Pons (tissue), 1 donor: Measurements from ENCODE around the gene SOBP.
A peak's percentile ranks its signal among the peaks of the same experiment; 100 is the strongest.
"Not testable (repeated sequence)": the region's sequence is repeated elsewhere in the genome, so short reads cannot be mapped to it uniquely, and the experiment has no call there.

ENCODE experiments used
- DNase-seq: peaks from one replicate; pipeline ENCODE4 v3.0.0-alpha.2; 2016; ENCODE audit warnings: low spot score

Gene SOBP

DNA sequence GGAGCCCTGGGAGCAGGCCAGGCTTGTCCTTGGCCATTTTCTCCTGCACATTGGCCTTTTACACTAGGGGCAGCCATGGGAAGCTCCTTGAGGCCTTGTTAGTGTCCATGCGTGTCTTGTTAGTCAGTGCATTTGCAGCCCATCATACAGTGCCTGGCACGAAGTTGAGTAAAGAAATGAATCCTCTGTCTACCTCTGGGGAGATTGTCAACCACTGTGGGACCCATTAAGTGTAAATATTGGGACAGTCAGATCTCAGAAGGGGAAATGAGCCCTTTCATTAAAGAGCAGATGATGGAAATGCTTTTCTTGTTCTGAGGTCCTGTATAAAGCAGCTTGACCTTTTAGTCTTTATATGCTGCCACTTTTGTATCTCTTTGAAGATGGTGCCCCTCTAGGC lies 33.9 kb downstream of the SOBP start:
- no peak for DNase-seq

DNA sequence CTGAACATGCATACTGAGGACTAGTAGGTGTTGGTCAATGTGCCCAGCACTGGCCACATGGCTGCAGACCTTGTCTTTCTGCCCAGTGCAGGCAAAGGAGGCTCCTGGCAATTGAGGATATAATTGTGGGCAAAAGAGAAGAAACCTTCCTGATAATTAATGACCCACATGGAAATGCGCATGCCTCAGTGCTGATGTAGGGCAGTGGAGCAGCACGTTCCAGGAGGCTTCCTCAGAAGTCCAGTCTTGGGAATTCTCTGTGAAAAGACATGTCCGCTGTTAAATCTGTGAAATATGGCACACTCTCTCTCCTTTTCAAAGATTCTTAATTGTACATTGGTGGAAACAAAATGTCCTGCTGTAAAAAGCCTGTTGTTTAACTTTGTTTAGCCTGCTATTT lies 34.7 kb downstream of the SOBP start:
- DNase-seq = no peak

DNA sequence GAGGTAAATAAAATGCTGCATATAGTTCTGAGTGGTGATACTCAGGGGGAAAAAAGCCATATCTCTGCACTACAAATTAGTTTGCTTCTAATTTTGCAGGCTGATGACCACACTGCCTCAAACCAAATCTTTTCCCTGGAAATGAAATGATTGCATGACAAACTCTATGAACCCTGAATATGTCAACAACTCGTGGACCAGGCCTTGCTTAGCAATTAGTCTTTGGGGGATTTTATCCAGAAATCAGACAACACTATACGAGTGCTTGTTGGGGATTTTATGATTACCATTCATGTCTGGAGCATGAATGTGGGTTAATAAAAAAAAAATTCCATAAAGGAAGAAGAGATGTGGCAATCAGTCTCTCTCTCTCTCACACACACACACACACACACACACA lies 42.0 kb downstream of the SOBP start:
- DNase-seq = no peak

DNA sequence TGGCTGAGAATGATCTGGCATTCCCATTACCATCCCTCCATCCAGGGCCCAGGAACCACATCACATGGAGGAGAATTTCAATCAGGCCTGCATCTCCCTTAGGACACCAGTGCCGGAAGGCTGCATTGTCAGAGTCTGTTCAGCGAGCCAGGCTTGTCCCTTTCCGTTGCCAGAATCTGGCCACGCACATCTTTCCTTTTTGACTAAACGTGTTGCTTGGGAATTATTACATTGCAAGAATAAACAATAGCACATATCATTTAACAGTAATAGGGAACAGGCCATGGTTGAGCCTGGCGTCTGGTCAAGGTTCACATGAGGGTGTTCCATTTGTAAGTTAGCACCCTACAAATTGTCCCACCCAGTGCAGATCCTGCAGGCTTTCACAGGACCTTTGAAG lies 42.8 kb downstream of the SOBP start:
- no peak for DNase-seq

DNA sequence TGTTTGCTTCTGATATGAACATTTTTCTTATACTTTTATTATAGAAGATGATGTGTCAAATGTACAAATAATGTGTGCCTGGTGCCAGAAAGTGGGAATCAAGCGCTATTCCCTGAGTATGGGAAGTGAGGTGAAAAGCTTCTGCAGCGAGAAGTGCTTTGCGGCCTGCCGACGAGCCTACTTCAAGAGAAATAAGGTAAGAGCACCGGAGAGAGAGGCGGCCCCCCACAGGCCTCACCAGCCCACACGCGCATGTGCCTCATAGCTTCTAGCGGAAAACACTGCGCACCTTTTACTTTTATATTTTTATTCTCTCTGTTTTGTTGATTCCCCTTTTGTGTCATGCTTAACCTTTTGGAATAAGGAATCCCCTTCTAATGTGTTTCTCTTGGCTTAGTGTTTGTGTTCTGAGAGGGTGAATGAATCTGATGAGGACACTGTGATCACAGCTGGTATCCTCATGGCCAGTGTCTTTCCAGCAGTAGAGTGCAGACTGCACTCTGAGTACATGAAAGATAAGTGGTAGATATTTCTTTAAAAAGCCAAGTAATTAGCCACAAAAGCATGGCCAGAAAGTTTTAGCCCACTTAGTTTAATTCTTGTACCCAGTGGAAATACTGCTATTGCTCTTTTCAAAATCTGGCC lies 43.6 kb downstream of the SOBP start:
- DNase-seq = no peak

DNA sequence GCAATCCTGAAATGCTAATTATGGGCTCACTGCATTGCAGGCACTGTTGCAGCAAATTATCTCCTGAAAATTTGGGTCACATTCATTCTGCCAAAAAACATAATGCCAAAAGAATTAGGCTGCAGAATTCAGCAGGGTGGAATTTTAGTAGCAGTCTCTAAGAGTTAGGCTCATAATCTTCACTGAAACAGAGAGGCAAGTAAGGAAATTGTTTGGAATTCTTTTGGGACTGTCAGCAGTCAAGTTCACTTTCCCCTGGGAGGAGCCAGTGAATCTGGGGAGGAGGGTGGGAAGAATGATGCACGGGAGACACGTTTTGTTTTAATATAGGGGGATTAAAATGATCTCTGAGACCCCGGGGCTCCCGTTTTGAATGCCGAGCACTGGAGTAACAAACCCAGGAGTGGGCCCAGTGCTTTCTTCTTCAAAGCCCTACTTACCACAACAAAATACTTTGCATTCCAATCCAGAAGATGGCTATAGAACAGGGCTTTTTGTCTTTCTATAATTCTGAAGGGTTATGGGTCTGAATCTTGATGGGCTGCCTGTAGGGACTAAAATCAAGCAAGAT lies 44.7 kb downstream of the SOBP start:
- DNase-seq = no peak

DNA sequence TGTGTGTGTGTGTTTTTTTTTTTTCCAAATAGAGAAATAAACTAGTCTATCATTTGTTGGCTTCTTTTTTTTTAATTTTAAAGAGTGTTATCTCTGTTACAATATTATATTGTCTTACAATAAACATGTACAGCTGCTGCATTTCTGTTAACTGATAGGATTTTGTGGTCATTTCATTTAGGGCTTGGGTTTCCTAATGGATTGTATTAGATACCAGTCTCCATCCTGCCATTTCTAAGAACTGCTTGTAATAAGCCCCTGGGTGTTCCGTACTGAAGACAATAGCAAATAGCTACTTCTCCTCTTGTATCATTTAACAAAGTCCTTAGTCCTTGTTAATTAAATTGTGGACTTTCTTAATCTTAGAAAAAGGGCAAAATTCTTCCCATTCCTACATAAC lies 45.7 kb downstream of the SOBP start:
- DNase-seq = no peak

DNA sequence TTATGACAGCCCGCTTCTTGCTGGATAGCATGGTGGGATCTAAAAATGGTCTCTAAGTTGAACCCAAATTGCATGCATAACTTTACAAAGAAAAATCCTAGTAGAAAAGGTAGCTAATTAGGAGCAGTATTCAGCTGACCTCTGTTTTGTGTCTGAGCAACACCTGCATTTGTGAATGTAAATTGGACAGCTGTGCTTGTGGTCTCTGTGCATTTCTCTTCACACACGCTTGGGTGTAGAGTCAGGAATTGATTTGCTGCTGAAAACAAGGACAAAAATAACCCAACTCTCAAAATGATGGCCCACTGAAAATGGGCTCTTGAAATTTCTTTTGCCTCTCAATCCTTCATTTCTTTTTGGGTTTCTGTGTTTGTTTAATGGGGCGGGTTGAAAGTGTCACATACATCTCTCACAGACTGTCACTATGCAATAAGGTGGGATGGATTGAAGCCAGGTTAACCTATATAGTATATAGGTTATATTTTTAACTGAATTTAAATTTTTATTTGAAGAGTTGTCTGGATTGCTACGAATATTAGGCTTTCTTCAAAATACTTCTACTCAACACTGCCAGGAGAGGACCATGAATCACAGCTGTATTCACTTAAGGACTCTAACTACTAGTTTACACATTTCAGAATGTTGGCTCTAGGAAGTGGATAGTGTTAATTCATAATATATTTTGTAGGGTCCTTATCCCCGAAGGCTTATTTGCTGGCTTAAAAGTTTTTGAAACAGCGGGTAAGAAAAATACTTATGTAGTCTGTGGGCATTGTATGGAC lies 46.5 kb downstream of the SOBP start:
- DNase-seq = no peak

DNA sequence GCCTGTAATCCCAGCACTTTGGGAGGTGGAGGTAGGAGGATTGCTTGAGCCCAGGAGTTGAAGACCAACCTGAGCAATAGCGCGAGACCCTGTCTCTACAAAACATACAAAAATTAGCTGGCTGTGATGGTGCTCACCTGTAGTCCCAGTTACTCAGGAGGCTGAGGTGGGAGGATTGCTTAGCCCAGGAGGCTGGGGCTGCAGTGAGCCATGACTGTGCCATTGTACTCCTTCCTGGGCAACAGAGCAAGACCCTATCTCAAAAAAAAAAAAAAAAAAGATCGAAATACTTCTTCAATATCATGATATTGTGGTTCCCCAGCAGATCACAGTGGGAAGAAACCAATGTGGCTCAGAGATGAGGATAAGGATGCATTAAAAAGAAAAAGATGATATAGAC lies 47.6 kb downstream of the SOBP start:
- DNase-seq = no peak

DNA sequence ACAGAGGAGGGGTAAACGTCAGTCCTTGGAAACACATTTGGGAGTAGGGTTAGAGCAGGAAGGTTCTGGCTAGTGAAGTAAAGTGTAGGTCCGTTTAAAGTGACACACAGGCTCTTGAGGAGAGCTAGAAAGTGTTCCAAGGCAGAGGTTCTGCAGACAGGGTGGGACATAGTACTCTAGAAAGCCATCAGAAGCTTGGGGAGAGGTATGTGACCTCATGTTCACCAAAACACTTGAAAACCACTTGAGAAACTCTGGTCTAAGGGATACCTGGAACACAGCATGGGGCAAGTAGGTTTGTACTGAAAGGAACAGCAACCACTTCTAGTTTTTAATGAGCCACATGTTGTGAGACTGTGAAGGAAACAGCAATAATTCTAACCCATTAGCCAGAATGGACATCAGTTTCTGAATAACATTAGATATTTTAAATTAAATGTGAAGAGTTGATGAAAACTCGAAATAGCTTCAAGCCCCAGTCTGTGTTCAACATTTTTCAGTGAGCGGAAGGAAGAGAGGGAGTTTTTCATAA lies 49.0 kb downstream of the SOBP start:
- no peak for DNase-seq

DNA sequence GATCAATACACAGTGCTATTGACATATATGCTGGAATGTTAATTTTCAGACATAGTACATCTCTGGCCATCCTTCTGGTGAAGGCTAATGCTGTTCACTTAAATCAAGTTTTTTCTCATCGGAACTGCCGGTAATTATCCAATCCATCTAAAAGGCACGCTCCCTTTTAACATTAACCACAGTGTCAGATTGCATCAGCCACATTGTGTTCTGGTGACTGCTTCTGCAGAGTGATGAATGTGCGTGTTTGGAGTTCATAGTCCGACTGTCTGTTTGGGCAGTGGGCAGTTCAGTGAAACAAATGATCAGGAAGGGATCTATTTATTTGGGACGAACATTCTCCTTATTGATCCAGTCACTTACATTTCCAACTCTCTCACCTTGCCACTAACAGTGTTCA lies 49.5 kb downstream of the SOBP start:
- DNase-seq = no peak

DNA sequence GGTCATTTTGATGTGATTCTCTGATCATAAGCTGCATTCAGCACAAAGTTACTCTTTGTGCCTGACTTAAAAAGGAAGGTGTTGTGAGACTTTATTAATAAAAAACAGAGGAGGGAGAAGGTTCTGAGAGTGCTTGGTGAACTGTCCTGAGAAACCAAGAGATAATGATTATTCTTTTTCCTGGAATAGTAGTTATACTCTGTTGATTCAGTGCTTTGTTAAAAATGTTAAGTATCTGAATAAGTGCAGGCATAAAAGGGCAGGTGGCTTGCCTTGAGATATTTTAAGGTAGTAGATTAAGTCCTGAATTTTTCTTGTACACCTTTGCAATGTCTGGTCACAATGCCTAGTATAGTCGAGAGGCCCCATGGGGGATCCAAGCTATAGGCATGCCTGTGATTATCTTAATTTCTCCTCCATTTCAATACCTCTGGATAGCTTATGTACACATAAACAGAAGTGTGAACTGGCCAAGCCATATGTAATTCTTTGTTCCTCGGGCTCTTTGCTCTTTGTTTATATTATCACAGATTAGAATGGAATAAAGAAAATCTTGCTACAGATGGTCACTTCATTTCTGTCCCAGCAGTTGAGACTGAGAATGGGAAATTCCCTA lies 50.0 kb downstream of the SOBP start:
- DNase-seq = no peak

DNA sequence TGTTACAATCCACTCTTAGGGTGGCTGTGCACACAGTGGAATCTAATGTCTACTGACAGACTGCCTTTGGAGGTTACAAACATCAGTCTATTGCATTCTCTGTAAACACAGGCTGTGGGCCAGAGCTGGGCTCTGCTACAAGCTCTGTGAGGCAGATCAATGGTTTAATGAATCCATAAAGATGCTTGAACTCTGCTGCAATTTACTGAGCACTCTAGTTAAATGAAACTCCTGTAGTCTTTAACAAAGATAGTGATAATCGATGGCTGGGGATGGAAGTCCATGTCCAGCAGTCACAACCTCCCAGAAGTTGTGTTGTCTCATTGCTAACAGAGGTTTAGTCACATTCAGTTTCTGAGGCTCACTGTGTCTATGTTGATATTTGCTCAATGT lies 50.5 kb downstream of the SOBP start:
- peak; percentile 73 for DNase-seq

DNA sequence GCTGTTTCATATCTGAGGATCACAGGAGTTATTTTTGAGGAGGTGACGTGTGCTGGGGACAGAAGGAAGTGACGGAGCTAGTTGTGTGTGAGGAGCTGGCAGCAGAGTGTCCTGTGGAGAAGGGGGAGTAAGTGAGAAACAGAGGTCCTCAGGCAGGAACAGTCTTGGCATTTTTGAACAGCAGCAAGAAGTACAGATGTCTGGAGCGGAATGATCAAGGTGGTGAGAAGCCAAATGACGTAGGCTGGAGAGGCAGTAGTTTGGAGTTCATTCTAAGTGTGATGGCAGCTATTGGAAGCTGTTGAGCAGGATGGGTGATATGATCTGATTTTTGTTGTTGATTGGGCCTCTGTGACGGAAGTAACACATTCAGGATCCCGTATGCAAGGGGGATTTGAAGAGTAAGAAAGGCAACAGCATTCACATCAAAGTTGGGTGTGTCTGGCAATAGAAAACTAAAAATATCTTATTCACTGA lies 52.3 kb downstream of the SOBP start:
- no peak for DNase-seq

DNA sequence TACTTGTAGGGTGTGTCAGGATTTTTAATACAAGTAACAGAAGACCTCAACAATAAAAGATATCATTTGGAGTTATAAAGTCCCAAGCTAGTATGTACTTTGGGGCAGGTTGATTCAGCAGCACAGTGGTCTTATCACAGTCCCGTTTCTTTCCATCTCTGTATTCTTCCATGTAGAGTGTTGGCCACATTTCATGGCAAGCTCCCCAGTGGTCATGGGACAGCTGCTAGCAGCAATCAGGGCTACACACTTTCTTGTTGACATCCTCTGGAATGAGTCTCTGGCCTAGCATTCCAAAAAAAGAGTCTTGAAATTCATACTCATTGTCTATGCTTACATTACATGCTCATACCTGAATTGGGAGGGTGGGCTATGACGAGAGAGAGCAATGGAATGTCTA lies 53.2 kb downstream of the SOBP start:
- DNase-seq = no peak

DNA sequence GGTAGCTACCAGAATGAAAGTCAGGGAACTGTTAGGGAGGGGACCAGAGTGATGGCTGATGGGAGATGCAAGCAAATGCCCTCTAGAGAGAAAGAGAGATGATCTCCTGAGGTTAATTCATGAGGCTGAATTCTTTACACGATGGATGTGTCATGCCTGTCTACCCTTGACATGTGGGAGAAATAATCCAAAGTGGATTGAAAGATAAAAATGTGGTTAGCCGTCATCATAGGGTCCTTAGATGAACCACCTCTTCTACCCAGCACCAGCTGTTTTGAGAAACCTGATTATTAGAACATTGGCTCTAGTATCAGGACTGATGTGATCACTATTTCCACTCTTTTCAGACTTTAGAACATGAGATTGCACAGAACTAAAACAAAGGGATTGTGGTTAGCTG lies 53.6 kb downstream of the SOBP start:
- no peak for DNase-seq

DNA sequence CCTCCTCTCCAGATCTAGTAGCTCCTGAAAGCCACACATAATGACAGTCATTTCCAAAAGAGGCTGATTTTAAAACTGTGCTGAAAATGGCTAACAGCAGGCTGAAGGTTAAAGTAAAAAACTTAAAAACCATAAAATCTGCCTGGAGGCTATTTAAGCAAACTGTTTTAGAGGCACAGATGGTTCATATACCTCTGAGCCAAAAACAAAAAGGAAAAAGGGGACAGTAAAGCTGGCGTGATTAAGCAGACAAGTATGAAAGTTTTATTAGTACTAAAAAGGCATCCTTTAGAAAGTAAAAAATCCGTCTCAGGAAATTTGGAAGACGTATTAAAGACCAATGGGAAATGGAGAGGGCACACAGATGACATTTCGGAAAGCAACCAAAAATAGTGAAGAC lies 55.8 kb downstream of the SOBP start:
- DNase-seq = no peak

DNA sequence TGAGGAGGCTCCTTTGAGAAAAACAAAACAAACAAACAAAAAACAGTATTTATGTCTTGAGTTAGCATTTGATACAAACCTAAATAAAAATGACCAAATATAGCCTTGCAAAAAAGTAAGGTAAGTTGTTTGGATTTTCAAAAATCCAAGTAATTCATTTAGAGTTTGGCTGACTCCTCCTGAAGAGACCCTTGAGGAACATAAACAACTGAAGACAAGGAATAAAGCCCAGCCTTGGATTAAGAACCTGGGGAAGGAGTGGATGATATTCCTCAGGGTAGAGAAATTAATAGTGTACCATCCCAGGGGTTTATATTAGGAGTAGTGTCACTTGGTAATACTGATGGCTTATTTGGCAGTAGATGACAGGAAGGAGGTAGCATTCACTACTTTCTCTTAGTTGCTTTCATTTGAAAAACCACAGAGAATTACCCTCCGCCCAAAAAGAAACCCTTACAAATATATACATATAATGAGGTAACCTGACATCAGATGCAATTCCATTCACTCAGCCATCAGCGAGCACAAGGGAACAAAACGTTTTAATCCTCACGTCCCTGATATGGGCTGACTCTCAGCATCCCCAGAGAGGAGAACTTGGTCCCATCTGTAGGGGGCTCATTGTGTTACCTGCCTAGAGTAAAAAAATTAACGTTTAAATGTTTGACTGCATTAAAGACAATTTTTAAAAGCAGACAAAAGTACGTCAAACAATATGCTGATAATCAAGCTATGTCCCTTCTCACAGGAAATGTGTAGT lies 57.0 kb downstream of the SOBP start:
- DNase-seq = no peak

DNA sequence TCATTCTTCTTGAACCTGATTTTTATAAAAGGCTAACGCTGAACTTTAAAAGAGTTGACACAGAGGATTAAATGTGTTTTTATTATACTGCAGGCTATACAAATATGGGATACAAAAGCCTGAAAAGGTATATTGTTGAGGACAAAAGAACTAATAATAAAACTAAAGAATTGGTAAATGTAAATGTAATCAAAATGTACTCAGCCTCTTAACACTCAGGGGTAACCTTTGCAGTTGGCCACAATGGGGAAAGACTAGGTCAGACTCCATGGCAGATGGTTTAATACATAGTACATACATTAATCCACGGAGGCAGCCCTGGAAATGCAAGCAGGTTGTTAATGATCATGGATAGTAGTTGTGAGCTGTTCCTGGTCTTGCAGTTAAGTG lies 57.5 kb downstream of the SOBP start:
- DNase-seq = no peak

DNA sequence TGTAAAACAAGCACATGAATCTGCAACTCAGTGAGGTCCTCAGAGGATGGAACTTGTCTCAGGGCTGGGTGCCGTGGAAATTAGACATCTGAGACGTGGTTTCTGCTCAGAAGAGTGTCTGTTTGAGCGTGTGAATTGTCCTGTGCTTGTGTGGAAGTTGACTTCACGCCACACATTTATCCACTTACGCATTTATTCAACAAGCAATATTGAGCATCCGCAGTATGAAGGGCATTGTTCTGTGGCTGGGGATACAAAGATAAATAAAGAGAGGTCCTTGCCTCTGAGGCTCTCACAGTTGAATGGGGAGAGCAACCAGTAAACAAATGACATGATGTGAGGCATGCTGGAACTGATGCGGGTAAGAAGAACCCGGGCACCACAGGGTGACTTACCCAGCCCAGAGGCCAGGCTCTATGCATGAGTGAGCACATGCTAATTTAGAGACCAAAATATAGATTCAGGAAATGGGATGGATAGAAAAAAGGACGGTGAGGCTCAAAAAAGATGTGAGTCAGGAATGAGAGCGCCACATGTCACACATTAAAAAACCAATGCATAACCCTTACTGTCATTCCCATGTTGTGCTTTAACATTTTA lies 60.4 kb downstream of the SOBP start:
- peak; percentile 87 for DNase-seq

DNA sequence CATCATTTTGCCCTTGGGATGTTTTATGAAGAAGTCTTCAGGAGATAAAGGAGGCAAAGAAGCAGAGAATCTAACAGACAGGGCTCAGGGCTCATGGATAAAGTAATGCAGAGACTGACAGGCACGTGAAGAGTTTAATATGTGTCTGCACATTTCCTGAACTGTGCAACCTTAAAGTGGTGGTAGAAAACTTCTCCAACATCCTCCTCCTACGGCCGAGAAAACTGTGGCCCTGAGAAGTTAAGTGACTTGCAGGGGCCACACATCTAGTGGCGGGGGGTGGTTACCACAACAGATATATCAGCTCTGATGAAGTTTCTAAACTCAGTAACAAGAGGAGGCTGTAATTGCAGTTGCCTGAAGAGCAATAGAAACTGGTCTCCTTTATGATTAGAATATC lies 61.0 kb downstream of the SOBP start:
- DNase-seq = no peak

DNA sequence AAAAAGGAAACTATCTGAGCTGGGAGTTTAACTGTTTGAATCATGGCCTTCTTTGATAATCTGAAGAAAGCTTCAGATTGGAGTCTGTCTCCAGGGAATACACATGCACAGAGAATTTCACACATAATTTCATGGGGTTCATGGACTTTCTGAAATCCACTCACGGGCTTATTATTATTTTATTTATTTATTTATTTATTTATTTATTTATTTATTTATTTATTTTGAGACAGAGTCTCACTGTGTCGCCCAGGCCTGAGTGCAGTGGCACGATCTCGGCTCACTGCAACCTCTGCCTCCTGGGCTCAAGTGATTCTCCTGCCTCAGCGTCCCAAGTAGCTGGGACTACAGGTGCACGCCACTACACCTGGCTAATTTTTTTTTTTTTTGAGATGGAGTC lies 63.2 kb downstream of the SOBP start:
- DNase-seq = not testable (repeated sequence)
